ENCODE measurements around the gene SPATA18. TPM values are rescaled to one million over a fixed set of nuclear protein-coding genes. Genes with fewer than 3 reads are reported as not detected.

The SPATA18 gene
- polyA plus RNA-seq, 1 donor from 2014 or later: 0.09 TPM

GRCh38 chr4:52107745-52108144 lies 56.6 kb downstream of the SPATA18 start:
- H3K9me2 ChIP-seq (ENCODE audit: insufficient read depth, low read length): no peaks in the 10 kb centered on the region
- H3K4me2 ChIP-seq (ENCODE audit: low read length): no peak overlapping the region

GRCh38 chr4:52110171-52110570 lies 59.1 kb downstream of the SPATA18 start:
- no peak overlapping the region for H3K27ac ChIP-seq (ENCODE audit: low read length)

More at GRCh38 chr4:52107745-52108144, 56.6 kb downstream of the SPATA18 start:
- H3K36me3 ChIP-seq (ENCODE audit: insufficient read depth, low read length): no peaks in the 10 kb centered on the region
- no peaks in the 10 kb centered on the region for H3K9me3 ChIP-seq (ENCODE audit: low read length)
- H3F3A ChIP-seq (ENCODE audit: insufficient read depth, low read length, poor library complexity, severe bottlenecking): no peaks in the 10 kb centered on the region
- no peaks in the 10 kb centered on the region for H3K79me2 ChIP-seq (replicated peaks; ENCODE audit: insufficient read depth, low read length)
- no peaks in the 10 kb centered on the region for H4K20me1 ChIP-seq (ENCODE audit: insufficient read depth)
- TF ChIP-seq TAF1 (IDR thresholded peaks at IDR 0.05; ENCODE audit: low read depth) (no peak), SMC3 (conservative IDR thresholded peaks at IDR 0.05; ENCODE audit: poor library complexity) (no peak)
- H3K9ac ChIP-seq (ENCODE audit: low read length): no peak overlapping the region
- no peak overlapping the region for H3K4me3 ChIP-seq (ENCODE audit: low read length)
- no peak overlapping the region for H3K27ac ChIP-seq (ENCODE audit: low read length)
- no peak overlapping the region for H2AFZ ChIP-seq (ENCODE audit: low read depth, low read length)
- no peaks in the 10 kb centered on the region for H3K27me3 ChIP-seq (ENCODE audit: insufficient read depth, low read depth, low read length)

More at GRCh38 chr4:52110171-52110570, 59.1 kb downstream of the SPATA18 start:
- Histone ChIP-seq H3K4me2 (ENCODE audit: low read length) (no peak overlapping the region), H3F3A (ENCODE audit: insufficient read depth, low read length, poor library complexity, severe bottlenecking) (no peaks in the 10 kb centered on the region), H3K9ac (ENCODE audit: low read length) (no peak overlapping the region), H3K4me3 (ENCODE audit: low read length) (no peak overlapping the region), H3K27me3 (ENCODE audit: insufficient read depth, low read depth, low read length) (no peaks in the 10 kb centered on the region), H4K20me1 (ENCODE audit: insufficient read depth) (no peaks in the 10 kb centered on the region), H3K9me2 (ENCODE audit: insufficient read depth, low read length) (no peaks in the 10 kb centered on the region), H3K9me3 (ENCODE audit: low read length) (no peaks in the 10 kb centered on the region), H3K79me2 (replicated peaks; ENCODE audit: insufficient read depth, low read length) (no peaks in the 10 kb centered on the region), H2AFZ (ENCODE audit: low read depth, low read length) (no peak overlapping the region), H3K36me3 (ENCODE audit: insufficient read depth, low read length) (no peaks in the 10 kb centered on the region)
- TF ChIP-seq RAD21 (conservative IDR thresholded peaks at IDR 0.05) (no peak), EZH2 (IDR thresholded peaks at IDR 0.05; ENCODE audit: borderline replicate concordance, insufficient read depth, low read length, poor library complexity, severe bottlenecking) (no peak), EP300 (conservative IDR thresholded peaks at IDR 0.05; ENCODE audit: poor library complexity, severe bottlenecking) (no peak), REST (IDR thresholded peaks at IDR 0.05; ENCODE audit: borderline replicate concordance) (no peak), TAF1 (IDR thresholded peaks at IDR 0.05; ENCODE audit: low read depth) (no peak)
- TF ChIP-seq, protein P1, sequence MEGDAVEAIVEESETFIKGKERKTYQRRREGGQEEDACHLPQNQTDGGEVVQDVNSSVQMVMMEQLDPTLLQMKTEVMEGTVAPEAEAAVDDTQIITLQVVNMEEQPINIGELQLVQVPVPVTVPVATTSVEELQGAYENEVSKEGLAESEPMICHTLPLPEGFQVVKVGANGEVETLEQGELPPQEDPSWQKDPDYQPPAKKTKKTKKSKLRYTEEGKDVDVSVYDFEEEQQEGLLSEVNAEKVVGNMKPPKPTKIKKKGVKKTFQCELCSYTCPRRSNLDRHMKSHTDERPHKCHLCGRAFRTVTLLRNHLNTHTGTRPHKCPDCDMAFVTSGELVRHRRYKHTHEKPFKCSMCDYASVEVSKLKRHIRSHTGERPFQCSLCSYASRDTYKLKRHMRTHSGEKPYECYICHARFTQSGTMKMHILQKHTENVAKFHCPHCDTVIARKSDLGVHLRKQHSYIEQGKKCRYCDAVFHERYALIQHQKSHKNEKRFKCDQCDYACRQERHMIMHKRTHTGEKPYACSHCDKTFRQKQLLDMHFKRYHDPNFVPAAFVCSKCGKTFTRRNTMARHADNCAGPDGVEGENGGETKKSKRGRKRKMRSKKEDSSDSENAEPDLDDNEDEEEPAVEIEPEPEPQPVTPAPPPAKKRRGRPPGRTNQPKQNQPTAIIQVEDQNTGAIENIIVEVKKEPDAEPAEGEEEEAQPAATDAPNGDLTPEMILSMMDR (IDR thresholded peaks at IDR 0.05; ENCODE audit: poor library complexity, severe bottlenecking): no peak

All from neural cell (in vitro differentiated cells).